ENCODE results near the gene FBXO48.

The FBXO48 gene

DNA sequence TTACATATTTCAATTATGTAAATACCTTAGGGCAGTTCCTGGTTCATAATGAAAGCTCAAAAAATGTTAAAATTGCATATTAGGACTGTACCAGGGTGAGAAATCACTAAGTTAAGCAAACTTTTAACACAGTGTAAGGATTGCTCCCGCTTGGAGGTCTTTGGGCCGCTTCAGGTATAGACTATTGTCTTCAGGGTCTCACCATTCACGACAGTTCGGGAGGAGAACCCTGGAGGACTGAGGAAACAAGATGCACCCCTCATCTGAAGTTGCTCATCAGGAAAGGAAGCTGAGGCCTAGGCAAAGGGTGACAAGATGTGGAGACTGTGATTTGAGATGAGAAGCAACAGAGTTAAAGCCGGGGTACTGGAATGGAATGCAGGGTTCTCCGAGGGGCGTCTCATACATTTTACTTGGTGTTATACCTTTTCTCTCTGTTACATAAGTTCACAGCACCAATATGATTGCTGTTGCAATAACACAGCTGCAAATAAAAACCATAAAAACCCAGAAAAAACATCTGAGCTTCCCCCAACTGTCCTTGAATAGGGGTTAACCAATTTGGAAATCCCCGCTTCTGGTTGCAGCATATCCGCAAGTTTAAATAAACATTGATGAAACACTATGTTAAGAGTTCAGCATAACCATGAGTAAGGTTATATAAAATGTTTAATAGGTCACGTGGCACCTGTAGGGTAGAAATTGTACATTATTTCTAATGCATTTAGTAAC is 40.1 kb downstream of the FBXO48 start:
- Histone ChIP-seq H3K9ac (ENCODE audit: low read depth, low read length, poor library complexity, severe bottlenecking) (no peak overlapping the region), H2AFZ (ENCODE audit: low read length) (no peak overlapping the region), H3K36me3 (ENCODE audit: insufficient read depth, low read length) (no peaks in the 10 kb centered on the region), H3K4me1 (ENCODE audit: insufficient read depth, low read length, poor library complexity, severe bottlenecking) (peaks cover 26% of the 10 kb centered on the region), H3K9me2 (replicated peaks; ENCODE audit: low read depth, low read length) (no peaks in the 10 kb centered on the region), H4K20me1 (ENCODE audit: insufficient read depth, low read length, poor library complexity, severe bottlenecking) (no peaks in the 10 kb centered on the region), H3K4me2 (ENCODE audit: low read depth, low read length, poor library complexity, severe bottlenecking) (no peak overlapping the region), H3K27me3 (ENCODE audit: insufficient read depth, low read length, poor library complexity, severe bottlenecking) (no peaks in the 10 kb centered on the region), H3K9me3 (ENCODE audit: insufficient read depth, low read depth, low read length) (no peaks in the 10 kb centered on the region), H3K79me2 (ENCODE audit: insufficient read depth, low read length) (no peaks in the 10 kb centered on the region), H3F3A (ENCODE audit: low read depth) (no peaks in the 10 kb centered on the region), H3K4me3 (ENCODE audit: low read length, poor library complexity, severe bottlenecking) (no peak overlapping the region)
- no peak for TF ChIP-seq CTCF (conservative IDR thresholded peaks at IDR 0.05; ENCODE audit: low read length)
- TF ChIP-seq EZH2phosphoT487 (IDR thresholded peaks at IDR 0.05; ENCODE audit: borderline replicate concordance), result no peak

- no peak overlapping the region for H3K9ac ChIP-seq (ENCODE audit: low read depth, low read length, poor library complexity, severe bottlenecking)
- H2AFZ ChIP-seq (ENCODE audit: low read length), result no peak overlapping the region
- H3F3A ChIP-seq (ENCODE audit: low read depth), result no peaks in the 10 kb centered on the region
- TF ChIP-seq CTCF (conservative IDR thresholded peaks at IDR 0.05; ENCODE audit: low read length), result no peak
- no peak for TF ChIP-seq EZH2phosphoT487 (IDR thresholded peaks at IDR 0.05; ENCODE audit: borderline replicate concordance)
- H3K4me1 ChIP-seq (ENCODE audit: insufficient read depth, low read length, poor library complexity, severe bottlenecking), result peaks cover 26% of the 10 kb centered on the region
- H3K4me3 ChIP-seq (ENCODE audit: low read length, poor library complexity, severe bottlenecking), result no peak overlapping the region
- H3K4me2 ChIP-seq (ENCODE audit: low read depth, low read length, poor library complexity, severe bottlenecking), result no peak overlapping the region
- no peaks in the 10 kb centered on the region for H3K36me3 ChIP-seq (ENCODE audit: insufficient read depth, low read length)
- no peaks in the 10 kb centered on the region for H3K79me2 ChIP-seq (ENCODE audit: insufficient read depth, low read length)
- H3K9me2 ChIP-seq (replicated peaks; ENCODE audit: low read depth, low read length), result no peaks in the 10 kb centered on the region
- no peaks in the 10 kb centered on the region for H3K9me3 ChIP-seq (ENCODE audit: insufficient read depth, low read depth, low read length)
- H4K20me1 ChIP-seq (ENCODE audit: insufficient read depth, low read length, poor library complexity, severe bottlenecking), result no peaks in the 10 kb centered on the region
- no peaks in the 10 kb centered on the region for H3K27me3 ChIP-seq (ENCODE audit: insufficient read depth, low read length, poor library complexity, severe bottlenecking)
Observed at GRCh38 chr2:68426446-68426845, 40.6 kb downstream of the FBXO48 start.

DNA sequence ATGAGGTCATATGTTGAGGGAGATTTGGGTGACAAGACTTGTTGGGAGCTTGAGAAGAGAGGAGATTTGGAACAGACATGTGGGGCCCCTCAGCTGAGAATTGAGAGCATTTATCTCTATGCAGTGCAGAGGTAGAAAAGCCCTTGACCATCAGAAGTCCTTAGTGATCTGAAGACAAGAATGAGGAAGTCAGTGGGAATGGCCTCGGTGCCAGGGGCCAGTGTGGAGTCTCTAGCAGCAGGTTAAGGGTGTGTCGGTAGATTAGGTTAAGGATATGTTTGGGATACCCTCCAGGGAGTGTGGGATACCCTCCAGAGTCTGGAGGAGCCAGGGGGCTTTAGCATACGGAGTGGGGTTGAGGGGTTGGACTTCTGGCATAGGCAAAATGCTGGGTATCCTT is 41.6 kb downstream of the FBXO48 start:
- Histone ChIP-seq H3K4me2 (ENCODE audit: low read depth, low read length, poor library complexity, severe bottlenecking) (no peak overlapping the region), H3K4me1 (ENCODE audit: insufficient read depth, low read length, poor library complexity, severe bottlenecking) (peaks cover 33% of the 10 kb centered on the region), H3F3A (ENCODE audit: low read depth) (no peaks in the 10 kb centered on the region)

More for the DNA sequence above, 41.6 kb downstream of the FBXO48 start:
- Histone ChIP-seq H3K9me2 (replicated peaks; ENCODE audit: low read depth, low read length) (no peaks in the 10 kb centered on the region), H3K27me3 (ENCODE audit: insufficient read depth, low read length, poor library complexity, severe bottlenecking) (no peaks in the 10 kb centered on the region), H4K20me1 (ENCODE audit: insufficient read depth, low read length, poor library complexity, severe bottlenecking) (no peaks in the 10 kb centered on the region), H3K79me2 (ENCODE audit: insufficient read depth, low read length) (no peaks in the 10 kb centered on the region), H3K4me3 (ENCODE audit: low read length, poor library complexity, severe bottlenecking) (no peak overlapping the region), H2AFZ (ENCODE audit: low read length) (no peak overlapping the region), H3K9me3 (ENCODE audit: insufficient read depth, low read depth, low read length) (no peaks in the 10 kb centered on the region), H3K36me3 (ENCODE audit: insufficient read depth, low read length) (no peaks in the 10 kb centered on the region), H3K9ac (ENCODE audit: low read depth, low read length, poor library complexity, severe bottlenecking) (no peak overlapping the region)
- TF ChIP-seq CTCF (conservative IDR thresholded peaks at IDR 0.05; ENCODE audit: low read length) (no peak), EZH2phosphoT487 (IDR thresholded peaks at IDR 0.05; ENCODE audit: borderline replicate concordance) (no peak)
